Vagina (tissue), 2 donors: ENCODE results near the gene CKLF.

Experiments
- POLR2A ChIP-seq, 2 donors: fragments of 450-650 bp; IDR thresholded peaks; one replicate each; pipeline ENCODE4 v1.6.1; 2017; ENCODE audit warnings: antibody characterized with exemption in 2 of 2, mild to moderate bottlenecking in 2 of 2, moderate library complexity in 2 of 2
- POLR2AphosphoS5 ChIP-seq, 2 donors: sonication (generic); formaldehyde crosslinking; IDR thresholded peaks; one replicate each; pipeline ENCODE4 v1.9.0; 2017; ENCODE audit warnings: antibody characterized with exemption in 2 of 2, mild to moderate bottlenecking in 2 of 2, low read depth in 1 of 2; ENCODE audit not compliant: insufficient read depth in 1 of 2
- TF ChIP-seq, protein P1 (sequence below), 3 experiments: fragments of 450-650 bp in 2 of 3; fragments of 200-600 bp in 1 of 3; sonication (generic) in 1 of 3; IDR thresholded peaks; one replicate each; pipeline ENCODE4 v1.5.1; 2017 to 2019; ENCODE audit warnings: antibody characterized with exemption in 3 of 3, mild to moderate bottlenecking in 2 of 3, moderate library complexity in 2 of 3

DNA sequence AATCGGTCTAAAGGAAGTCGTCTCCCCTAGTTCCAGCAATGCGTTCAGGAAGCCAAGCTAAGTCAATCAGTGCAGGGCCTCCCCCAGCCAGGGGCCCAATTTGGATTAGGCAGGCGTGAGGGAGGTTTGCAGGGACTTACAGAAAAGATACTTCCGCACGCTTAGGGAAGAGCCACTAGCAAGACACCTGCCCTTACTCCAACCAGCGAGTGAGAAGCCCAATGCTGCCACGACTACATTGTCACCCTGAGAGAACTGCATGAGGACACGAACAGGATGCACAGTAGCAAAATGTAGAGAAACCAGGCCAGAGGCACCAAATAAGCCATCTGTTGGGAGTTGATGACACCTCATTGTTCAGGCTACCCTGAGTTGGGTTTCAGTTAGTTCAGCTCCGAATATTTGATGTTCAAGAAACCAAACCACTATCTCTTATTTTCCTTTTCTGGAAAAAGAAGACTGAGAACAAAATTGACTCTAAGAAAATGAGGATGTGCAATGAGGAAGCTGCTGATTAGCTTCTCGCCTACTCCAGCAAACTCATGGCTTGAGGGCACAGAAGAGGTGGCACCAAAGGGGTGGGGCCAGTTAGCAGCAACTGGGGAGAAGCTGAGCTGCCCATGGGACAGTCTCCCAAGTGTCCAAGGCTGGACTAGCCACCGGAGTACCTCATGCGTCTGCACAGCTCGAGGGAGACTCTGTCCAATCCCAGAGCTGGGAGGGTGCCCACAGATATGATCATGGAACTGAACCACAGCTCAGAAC, 31.8 kb upstream of the CKLF start:
- TF ChIP-seq POLR2A (IDR thresholded peaks at IDR 0.05) (no peak), POLR2AphosphoS5 (IDR thresholded peaks at IDR 0.05; ENCODE audit: insufficient read depth in 1 of 2, low read depth in 1 of 2) (no peak)
- TF ChIP-seq, protein P1, sequence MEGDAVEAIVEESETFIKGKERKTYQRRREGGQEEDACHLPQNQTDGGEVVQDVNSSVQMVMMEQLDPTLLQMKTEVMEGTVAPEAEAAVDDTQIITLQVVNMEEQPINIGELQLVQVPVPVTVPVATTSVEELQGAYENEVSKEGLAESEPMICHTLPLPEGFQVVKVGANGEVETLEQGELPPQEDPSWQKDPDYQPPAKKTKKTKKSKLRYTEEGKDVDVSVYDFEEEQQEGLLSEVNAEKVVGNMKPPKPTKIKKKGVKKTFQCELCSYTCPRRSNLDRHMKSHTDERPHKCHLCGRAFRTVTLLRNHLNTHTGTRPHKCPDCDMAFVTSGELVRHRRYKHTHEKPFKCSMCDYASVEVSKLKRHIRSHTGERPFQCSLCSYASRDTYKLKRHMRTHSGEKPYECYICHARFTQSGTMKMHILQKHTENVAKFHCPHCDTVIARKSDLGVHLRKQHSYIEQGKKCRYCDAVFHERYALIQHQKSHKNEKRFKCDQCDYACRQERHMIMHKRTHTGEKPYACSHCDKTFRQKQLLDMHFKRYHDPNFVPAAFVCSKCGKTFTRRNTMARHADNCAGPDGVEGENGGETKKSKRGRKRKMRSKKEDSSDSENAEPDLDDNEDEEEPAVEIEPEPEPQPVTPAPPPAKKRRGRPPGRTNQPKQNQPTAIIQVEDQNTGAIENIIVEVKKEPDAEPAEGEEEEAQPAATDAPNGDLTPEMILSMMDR (IDR thresholded peaks at IDR 0.05), result no peak
